ENCODE measurements around the gene PRDM8. TPM values are rescaled to one million over a fixed set of nuclear protein-coding genes. Genes with fewer than 3 reads are reported as not detected.

The PRDM8 gene
- total RNA-seq, 1 experiment from 2014 or later = 5.3 TPM

DNA sequence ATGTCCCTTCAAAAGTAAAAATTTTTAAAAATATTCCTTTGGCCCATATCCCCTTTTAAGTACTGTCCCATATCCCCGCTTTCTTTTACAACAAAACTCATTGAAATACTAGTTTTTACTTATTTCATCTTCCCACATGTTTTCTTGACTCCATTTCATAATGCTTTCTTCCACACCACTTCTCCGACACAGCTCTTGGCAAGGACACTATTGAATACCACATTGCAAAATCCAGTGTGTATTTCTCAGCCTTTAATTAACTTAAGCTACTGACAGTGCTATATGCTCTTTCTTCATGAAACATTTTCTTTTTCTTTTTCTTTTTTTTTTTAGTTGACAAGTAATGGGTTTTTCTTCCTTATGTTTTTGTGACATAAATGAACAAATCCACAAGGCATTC, 28.8 kb downstream of the PRDM8 start:
- no peaks in the 10 kb centered on the region for H3K4me1 ChIP-seq (ENCODE audit: control insufficient read depth, insufficient read depth, low read length)
- DNase-seq (ENCODE audit: low read depth, low spot score) = no peak
- no peaks in the 10 kb centered on the region for H3K36me3 ChIP-seq (ENCODE audit: control insufficient read depth, insufficient read depth, low read length)
- intact Hi-C loops (cut with micrococcal nuclease; ENCODE audit: unreplicated experiment) (no loop called here), in situ Hi-C loops (cut with HindIII; ENCODE audit: low pct_unique_long_range_greater_than_20kb, low sequenced_read_pairs) (no loop called here)
- ChIA-PET CTCF (no interaction called here), POLR2A (no interaction called here)
- H3K27me3 ChIP-seq (ENCODE audit: control insufficient read depth, insufficient read depth, low read length) = no peaks in the 10 kb centered on the region
- ATAC-seq = no peak
- H3K27ac ChIP-seq (ENCODE audit: low read length) = no peak overlapping the region
- H3K4me3 ChIP-seq (ENCODE audit: low read depth in 2 of 2, low read length in 2 of 2) = no peak overlapping the region
- H3K9me3 ChIP-seq (ENCODE audit: control insufficient read depth, insufficient read depth, low read depth, low read length) = no peaks in the 10 kb centered on the region
- BruUV-seq (replicated peaks) = no TSS peak
- TF ChIP-seq POLR2AphosphoS5 (IDR thresholded peaks at IDR 0.05; ENCODE audit: low read depth, low read length) (no peak), TCF7L2 (IDR thresholded peaks at IDR 0.05; ENCODE audit: low read depth, low read length) (no peak), SIN3A (IDR thresholded peaks at IDR 0.05; ENCODE audit: borderline replicate concordance, insufficient read depth, low read depth, low read length) (no peak)
- TF ChIP-seq, protein P1, sequence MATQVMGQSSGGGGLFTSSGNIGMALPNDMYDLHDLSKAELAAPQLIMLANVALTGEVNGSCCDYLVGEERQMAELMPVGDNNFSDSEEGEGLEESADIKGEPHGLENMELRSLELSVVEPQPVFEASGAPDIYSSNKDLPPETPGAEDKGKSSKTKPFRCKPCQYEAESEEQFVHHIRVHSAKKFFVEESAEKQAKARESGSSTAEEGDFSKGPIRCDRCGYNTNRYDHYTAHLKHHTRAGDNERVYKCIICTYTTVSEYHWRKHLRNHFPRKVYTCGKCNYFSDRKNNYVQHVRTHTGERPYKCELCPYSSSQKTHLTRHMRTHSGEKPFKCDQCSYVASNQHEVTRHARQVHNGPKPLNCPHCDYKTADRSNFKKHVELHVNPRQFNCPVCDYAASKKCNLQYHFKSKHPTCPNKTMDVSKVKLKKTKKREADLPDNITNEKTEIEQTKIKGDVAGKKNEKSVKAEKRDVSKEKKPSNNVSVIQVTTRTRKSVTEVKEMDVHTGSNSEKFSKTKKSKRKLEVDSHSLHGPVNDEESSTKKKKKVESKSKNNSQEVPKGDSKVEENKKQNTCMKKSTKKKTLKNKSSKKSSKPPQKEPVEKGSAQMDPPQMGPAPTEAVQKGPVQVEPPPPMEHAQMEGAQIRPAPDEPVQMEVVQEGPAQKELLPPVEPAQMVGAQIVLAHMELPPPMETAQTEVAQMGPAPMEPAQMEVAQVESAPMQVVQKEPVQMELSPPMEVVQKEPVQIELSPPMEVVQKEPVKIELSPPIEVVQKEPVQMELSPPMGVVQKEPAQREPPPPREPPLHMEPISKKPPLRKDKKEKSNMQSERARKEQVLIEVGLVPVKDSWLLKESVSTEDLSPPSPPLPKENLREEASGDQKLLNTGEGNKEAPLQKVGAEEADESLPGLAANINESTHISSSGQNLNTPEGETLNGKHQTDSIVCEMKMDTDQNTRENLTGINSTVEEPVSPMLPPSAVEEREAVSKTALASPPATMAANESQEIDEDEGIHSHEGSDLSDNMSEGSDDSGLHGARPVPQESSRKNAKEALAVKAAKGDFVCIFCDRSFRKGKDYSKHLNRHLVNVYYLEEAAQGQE (IDR thresholded peaks at IDR 0.05; ENCODE audit: insufficient read depth in 1 of 2, low read depth in 2 of 2, low read length in 1 of 2) = no peak
- TF ChIP-seq, protein P2, sequence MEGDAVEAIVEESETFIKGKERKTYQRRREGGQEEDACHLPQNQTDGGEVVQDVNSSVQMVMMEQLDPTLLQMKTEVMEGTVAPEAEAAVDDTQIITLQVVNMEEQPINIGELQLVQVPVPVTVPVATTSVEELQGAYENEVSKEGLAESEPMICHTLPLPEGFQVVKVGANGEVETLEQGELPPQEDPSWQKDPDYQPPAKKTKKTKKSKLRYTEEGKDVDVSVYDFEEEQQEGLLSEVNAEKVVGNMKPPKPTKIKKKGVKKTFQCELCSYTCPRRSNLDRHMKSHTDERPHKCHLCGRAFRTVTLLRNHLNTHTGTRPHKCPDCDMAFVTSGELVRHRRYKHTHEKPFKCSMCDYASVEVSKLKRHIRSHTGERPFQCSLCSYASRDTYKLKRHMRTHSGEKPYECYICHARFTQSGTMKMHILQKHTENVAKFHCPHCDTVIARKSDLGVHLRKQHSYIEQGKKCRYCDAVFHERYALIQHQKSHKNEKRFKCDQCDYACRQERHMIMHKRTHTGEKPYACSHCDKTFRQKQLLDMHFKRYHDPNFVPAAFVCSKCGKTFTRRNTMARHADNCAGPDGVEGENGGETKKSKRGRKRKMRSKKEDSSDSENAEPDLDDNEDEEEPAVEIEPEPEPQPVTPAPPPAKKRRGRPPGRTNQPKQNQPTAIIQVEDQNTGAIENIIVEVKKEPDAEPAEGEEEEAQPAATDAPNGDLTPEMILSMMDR (IDR thresholded peaks at IDR 0.05) = no peak

DNA sequence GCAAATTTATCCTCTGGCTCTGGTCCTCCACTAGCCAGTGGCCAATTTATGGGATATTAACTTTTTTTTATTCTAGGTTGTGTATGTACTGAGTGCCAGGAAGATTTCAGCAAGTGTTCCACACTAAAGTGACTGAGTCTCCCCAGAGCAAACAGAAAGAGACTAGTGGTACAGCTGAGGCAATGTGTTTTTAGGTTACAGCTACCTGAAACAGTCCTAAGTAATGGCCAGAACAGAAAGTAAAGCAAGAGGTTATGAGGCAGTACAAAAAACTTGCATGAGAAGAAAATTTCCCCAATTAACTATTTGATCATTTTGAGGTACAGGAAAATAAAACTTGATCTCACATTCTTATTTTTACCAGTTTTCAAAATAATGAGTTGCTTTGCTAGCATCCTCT, 31.2 kb downstream of the PRDM8 start:
- Histone ChIP-seq H3K36me3 (ENCODE audit: control insufficient read depth, insufficient read depth, low read length) (no peaks in the 10 kb centered on the region), H3K27ac (ENCODE audit: low read length) (no peak overlapping the region), H3K4me1 (ENCODE audit: control insufficient read depth, insufficient read depth, low read length) (no peaks in the 10 kb centered on the region), H3K27me3 (ENCODE audit: control insufficient read depth, insufficient read depth, low read length) (no peaks in the 10 kb centered on the region), H3K9me3 (ENCODE audit: control insufficient read depth, insufficient read depth, low read depth, low read length) (no peaks in the 10 kb centered on the region), H3K4me3 (ENCODE audit: low read depth in 2 of 2, low read length in 2 of 2) (no peak overlapping the region)
- CTCF ChIA-PET = no interaction called here
- no peak for DNase-seq (ENCODE audit: low read depth, low spot score)
- intact Hi-C loops (cut with micrococcal nuclease; ENCODE audit: unreplicated experiment) = no loop called here
- POLR2A ChIA-PET = no interaction called here
- ATAC-seq = no peak
- in situ Hi-C loops (cut with HindIII; ENCODE audit: low pct_unique_long_range_greater_than_20kb, low sequenced_read_pairs) = no loop called here
- BruUV-seq (replicated peaks) = no TSS peak
- TF ChIP-seq POLR2AphosphoS5 (IDR thresholded peaks at IDR 0.05; ENCODE audit: low read depth, low read length) (no peak), SIN3A (IDR thresholded peaks at IDR 0.05; ENCODE audit: borderline replicate concordance, insufficient read depth, low read depth, low read length) (no peak), TCF7L2 (IDR thresholded peaks at IDR 0.05; ENCODE audit: low read depth, low read length) (no peak)
- TF ChIP-seq, protein P1 (IDR thresholded peaks at IDR 0.05; ENCODE audit: insufficient read depth in 1 of 2, low read depth in 2 of 2, low read length in 1 of 2) = no peak
- TF ChIP-seq, protein P2 (IDR thresholded peaks at IDR 0.05) = no peak
